ENCODE measurements around the gene MPHOSPH9. TPM values are rescaled to one million over a fixed set of nuclear protein-coding genes. Genes with fewer than 3 reads are reported as not detected.

Gene MPHOSPH9
- total RNA-seq, 1 experiment from 2014 or later, result 44.9 TPM

GRCh38 chr12:123126294-123127181, 106.4 kb downstream of the MPHOSPH9 start:
- no TSS peak for BruUV-seq (replicated peaks)
- DNase-seq (ENCODE audit: low read depth, low spot score) (peak; percentile 69), ATAC-seq (peak; percentile 94)
- Histone ChIP-seq H3K9ac (ENCODE audit: low read length) (peak overlapping the region; percentile 30), H3K4me3 (replicated peaks in 1 of 2; ENCODE audit: low read depth in 1 of 2, low read length in 2 of 2) (peak overlapping the region in 1 of 2 experiments; percentile 26; a peak in 3 of 4 replicates), H2AFZ (ENCODE audit: low read depth, low read length, poor library complexity, severe bottlenecking) (no peak overlapping the region), H3K79me2 (ENCODE audit: insufficient read depth, low read length) (peaks cover 15% of the 10 kb centered on the region; the same call in 1 of the 2 replicates), H3K27me3 (ENCODE audit: insufficient read depth, low read length) (no peaks in the 10 kb centered on the region), H4K20me1 (ENCODE audit: insufficient read depth) (no peaks in the 10 kb centered on the region), H3K4me2 (ENCODE audit: low read length) (peak overlapping the region; percentile 65), H3K27ac (ENCODE audit: low read depth, low read length) (peak overlapping the region; percentile 78), H3K36me3 (ENCODE audit: control insufficient read depth in 1 of 2, insufficient read depth in 2 of 2, low read length in 2 of 2) (no peaks in the 10 kb centered on the region), H3K9me2 (ENCODE audit: insufficient read depth) (no peaks in the 10 kb centered on the region), H3K4me1 (ENCODE audit: control insufficient read depth in 1 of 2, insufficient read depth in 2 of 2, low read length in 2 of 2) (peaks cover 14 to 31% of the 10 kb centered on the region in 2 experiments), H3K9me3 (ENCODE audit: control insufficient read depth in 1 of 2, insufficient read depth in 1 of 2, low read depth in 1 of 2, low read length in 2 of 2) (no peaks in the 10 kb centered on the region)
- ChIA-PET POLR2A (interaction anchor here (1.1 kb wide), 1 partner anchor 9 kb away, joined by 4 read pairs; no protein-coding TSS in a partner anchor), RAD21 (ENCODE audit: low non-redundant PET in 1 of 2, low total read pairs in 2 of 2, uncharacterized antibody in 2 of 2, unreplicated experiment in 2 of 2) (no interaction called here), CTCF (interaction anchor here (0.9 to 1.4 kb wide), 4 partner anchors 13 to 83 kb away, joined by 3 read pairs; no protein-coding TSS in a partner anchor)
- intact Hi-C loops (cut with micrococcal nuclease), result no loop called here
- TF ChIP-seq, protein P1, sequence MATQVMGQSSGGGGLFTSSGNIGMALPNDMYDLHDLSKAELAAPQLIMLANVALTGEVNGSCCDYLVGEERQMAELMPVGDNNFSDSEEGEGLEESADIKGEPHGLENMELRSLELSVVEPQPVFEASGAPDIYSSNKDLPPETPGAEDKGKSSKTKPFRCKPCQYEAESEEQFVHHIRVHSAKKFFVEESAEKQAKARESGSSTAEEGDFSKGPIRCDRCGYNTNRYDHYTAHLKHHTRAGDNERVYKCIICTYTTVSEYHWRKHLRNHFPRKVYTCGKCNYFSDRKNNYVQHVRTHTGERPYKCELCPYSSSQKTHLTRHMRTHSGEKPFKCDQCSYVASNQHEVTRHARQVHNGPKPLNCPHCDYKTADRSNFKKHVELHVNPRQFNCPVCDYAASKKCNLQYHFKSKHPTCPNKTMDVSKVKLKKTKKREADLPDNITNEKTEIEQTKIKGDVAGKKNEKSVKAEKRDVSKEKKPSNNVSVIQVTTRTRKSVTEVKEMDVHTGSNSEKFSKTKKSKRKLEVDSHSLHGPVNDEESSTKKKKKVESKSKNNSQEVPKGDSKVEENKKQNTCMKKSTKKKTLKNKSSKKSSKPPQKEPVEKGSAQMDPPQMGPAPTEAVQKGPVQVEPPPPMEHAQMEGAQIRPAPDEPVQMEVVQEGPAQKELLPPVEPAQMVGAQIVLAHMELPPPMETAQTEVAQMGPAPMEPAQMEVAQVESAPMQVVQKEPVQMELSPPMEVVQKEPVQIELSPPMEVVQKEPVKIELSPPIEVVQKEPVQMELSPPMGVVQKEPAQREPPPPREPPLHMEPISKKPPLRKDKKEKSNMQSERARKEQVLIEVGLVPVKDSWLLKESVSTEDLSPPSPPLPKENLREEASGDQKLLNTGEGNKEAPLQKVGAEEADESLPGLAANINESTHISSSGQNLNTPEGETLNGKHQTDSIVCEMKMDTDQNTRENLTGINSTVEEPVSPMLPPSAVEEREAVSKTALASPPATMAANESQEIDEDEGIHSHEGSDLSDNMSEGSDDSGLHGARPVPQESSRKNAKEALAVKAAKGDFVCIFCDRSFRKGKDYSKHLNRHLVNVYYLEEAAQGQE (IDR thresholded peaks at IDR 0.05; ENCODE audit: low read depth), result no peak
- TF ChIP-seq, protein P2, sequence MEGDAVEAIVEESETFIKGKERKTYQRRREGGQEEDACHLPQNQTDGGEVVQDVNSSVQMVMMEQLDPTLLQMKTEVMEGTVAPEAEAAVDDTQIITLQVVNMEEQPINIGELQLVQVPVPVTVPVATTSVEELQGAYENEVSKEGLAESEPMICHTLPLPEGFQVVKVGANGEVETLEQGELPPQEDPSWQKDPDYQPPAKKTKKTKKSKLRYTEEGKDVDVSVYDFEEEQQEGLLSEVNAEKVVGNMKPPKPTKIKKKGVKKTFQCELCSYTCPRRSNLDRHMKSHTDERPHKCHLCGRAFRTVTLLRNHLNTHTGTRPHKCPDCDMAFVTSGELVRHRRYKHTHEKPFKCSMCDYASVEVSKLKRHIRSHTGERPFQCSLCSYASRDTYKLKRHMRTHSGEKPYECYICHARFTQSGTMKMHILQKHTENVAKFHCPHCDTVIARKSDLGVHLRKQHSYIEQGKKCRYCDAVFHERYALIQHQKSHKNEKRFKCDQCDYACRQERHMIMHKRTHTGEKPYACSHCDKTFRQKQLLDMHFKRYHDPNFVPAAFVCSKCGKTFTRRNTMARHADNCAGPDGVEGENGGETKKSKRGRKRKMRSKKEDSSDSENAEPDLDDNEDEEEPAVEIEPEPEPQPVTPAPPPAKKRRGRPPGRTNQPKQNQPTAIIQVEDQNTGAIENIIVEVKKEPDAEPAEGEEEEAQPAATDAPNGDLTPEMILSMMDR (IDR thresholded peaks at IDR 0.05 in 2 of 3, conservative IDR thresholded peaks at IDR 0.05 in 1 of 3; ENCODE audit: borderline replicate concordance in 1 of 3, insufficient read depth in 1 of 3, low read depth in 2 of 3, low read length in 2 of 3), result peak in 2 of 3 experiments; percentile 25 to 37; a peak in 2 of 6 replicates
- TF ChIP-seq SIN3A (IDR thresholded peaks at IDR 0.05; ENCODE audit: low read depth), result no peak
- TF ChIP-seq YY1 (IDR thresholded peaks at IDR 0.05; ENCODE audit: extremely low read depth, insufficient replicate concordance, low read depth, low read length), result peak; percentile 69
- TF ChIP-seq TCF7L2 (IDR thresholded peaks at IDR 0.05; ENCODE audit: borderline replicate concordance, extremely low read depth, insufficient read depth, insufficient read length), result no peak
- TF ChIP-seq JUND (IDR thresholded peaks at IDR 0.05), result peak; percentile 93
- TF ChIP-seq, protein P3, sequence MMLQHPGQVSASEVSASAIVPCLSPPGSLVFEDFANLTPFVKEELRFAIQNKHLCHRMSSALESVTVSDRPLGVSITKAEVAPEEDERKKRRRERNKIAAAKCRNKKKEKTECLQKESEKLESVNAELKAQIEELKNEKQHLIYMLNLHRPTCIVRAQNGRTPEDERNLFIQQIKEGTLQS (IDR thresholded peaks at IDR 0.05), result no peak
- no peak for TF ChIP-seq ZFX (IDR thresholded peaks at IDR 0.05)
- TF ChIP-seq POLR2AphosphoS5 (IDR thresholded peaks at IDR 0.05; ENCODE audit: low read depth, low read length), result peak; percentile 41; the same call in 1 of the 2 replicates
- TF ChIP-seq POLR2A (IDR thresholded peaks at IDR 0.05; ENCODE audit: borderline replicate concordance, extremely low read depth, insufficient read depth, insufficient read length), result no peak
- TF ChIP-seq ZNF274 (IDR thresholded peaks at IDR 0.05; ENCODE audit: low read depth, low read length), result no peak
- TF ChIP-seq SP1 (IDR thresholded peaks at IDR 0.05; ENCODE audit: low read depth), result peak; percentile 84
- TF ChIP-seq EZH2phosphoT487 (IDR thresholded peaks at IDR 0.05; ENCODE audit: borderline replicate concordance), result no peak
- TF ChIP-seq CBX3 (IDR thresholded peaks at IDR 0.05; ENCODE audit: low read depth), result peak; percentile 68; the same call in 1 of the 2 replicates
- TF ChIP-seq EZH2 (IDR thresholded peaks at IDR 0.05), result no peak
- no peak for TF ChIP-seq SRF (IDR thresholded peaks at IDR 0.05; ENCODE audit: low read depth)
- TF ChIP-seq, protein P4, sequence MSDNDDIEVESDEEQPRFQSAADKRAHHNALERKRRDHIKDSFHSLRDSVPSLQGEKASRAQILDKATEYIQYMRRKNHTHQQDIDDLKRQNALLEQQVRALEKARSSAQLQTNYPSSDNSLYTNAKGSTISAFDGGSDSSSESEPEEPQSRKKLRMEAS (IDR thresholded peaks at IDR 0.05), result peak; percentile 43; the same call in 1 of the 2 replicates
- peak; percentile 88 for TF ChIP-seq FOSL1 (IDR thresholded peaks at IDR 0.05; ENCODE audit: low read depth)
- TF ChIP-seq CEBPB (IDR thresholded peaks at IDR 0.05; ENCODE audit: low read depth), result no peak
- TF ChIP-seq ELF1 (IDR thresholded peaks at IDR 0.05; ENCODE audit: borderline replicate concordance, low read depth), result no peak
- TF ChIP-seq RAD21 (IDR thresholded peaks at IDR 0.05; ENCODE audit: low read depth), result peak; percentile 8; the same call in 1 of the 2 replicates

Measured in HCT116 (cell line).